Activated T-cell treated with anti-CD3 and anti-CD28 coated beads, Interleukin-2, amount 50 U/mL, for 4 hours (primary cell): Measurements from ENCODE around the gene PPP1R14B. TPM values are rescaled to one million over a fixed set of nuclear protein-coding genes. Genes with fewer than 3 reads are reported as not detected.

Experiments used
- ATAC-seq, 2 donors: fragments of 200-7000 bp; cut with Tn5 transposase; one replicate each; pipeline ENCODE4 v1.10.0; 2021
- DNase-seq: peaks from one replicate; pipeline ENCODE4 v3.0.0-alpha.2; 2020
- H3K27me3 Mint-ChIP-seq: one replicate; pipeline ENCODE4 v1.8.0; 2021; ENCODE audit warnings: low read depth, mixed read lengths
- H3K36me3 Mint-ChIP-seq: one replicate; pipeline ENCODE4 v1.8.0; 2022; ENCODE audit warnings: mixed read lengths; ENCODE audit not compliant: insufficient read depth
- H3K4me1 Mint-ChIP-seq: one replicate; pipeline ENCODE4 v1.8.0; 2021; ENCODE audit warnings: low read depth, mixed read lengths
- H3K4me3 Mint-ChIP-seq: one replicate; pipeline ENCODE4 v1.8.0; 2021; ENCODE audit warnings: mild to moderate bottlenecking, moderate library complexity, mixed read lengths
- H3K9me3 Mint-ChIP-seq: one replicate; pipeline ENCODE4 v1.8.0; 2021; ENCODE audit warnings: mixed read lengths
- total RNA-seq, 3 donors: library from RNA; stranded (reverse); gene quantifications; one replicate each; pipeline ENCODE4 v1.2.1, GENCODE V29; 2021

The PPP1R14B gene, protein sequence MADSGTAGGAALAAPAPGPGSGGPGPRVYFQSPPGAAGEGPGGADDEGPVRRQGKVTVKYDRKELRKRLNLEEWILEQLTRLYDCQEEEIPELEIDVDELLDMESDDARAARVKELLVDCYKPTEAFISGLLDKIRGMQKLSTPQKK
- 100 to 1,000 TPM; 417 to 505 (median 438) TPM for total RNA-seq

GRCh38 chr11:64246871-64247728, at the start of gene PPP1R14B:
PPP1R14B (minus strand) TSS chr11:64246943; CDS start chr11:64246673, 270 bp downstream.
- no peaks in the 10 kb centered on the region for H3K9me3 Mint-ChIP-seq
- H3K4me3 Mint-ChIP-seq: peak within 1 kb of the TSS; percentile 97
- H3K27me3 Mint-ChIP-seq: no peaks in the 10 kb centered on the region
- DNase-seq (peak; percentile 77), ATAC-seq (peak; percentile 69)
- peaks cover 33% of the 10 kb centered on the region for H3K4me1 Mint-ChIP-seq
- no peaks in the 10 kb centered on the region for H3K36me3 Mint-ChIP-seq

- Mint-ChIP-seq H3K36me3 (no peaks in the 10 kb centered on the region), H3K4me3 (no peak overlapping the region), H3K4me1 (peaks cover 20% of the 10 kb centered on the region), H3K27me3 (peaks cover 78% of the 10 kb centered on the region), H3K9me3 (no peaks in the 10 kb centered on the region)
- DNase-seq: no peak
- no peak for ATAC-seq
These were observed 49.5 kb upstream of the PPP1R14B start for GRCh38 chr11:64296236-64296635.

DNA sequence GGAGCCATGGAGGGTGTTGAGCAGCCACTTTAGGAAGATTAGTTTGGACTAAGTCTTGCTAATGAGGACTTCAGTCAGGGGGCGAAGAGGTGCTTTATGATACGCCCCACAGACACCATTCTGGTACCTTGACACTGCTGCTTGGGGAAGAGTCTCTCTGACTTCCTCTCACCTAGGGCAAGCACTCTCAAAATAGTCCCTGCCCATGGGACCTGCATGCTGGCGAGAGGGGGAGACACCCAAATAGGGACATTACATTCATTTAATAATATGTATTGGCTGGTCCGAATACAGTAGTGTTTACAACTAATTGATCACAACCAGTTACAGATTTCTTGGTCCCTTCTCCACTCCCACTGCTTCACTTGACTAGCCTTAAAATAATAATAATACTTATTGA, 49.0 kb upstream of the PPP1R14B start:
- Mint-ChIP-seq H3K4me1 (peaks cover 19% of the 10 kb centered on the region), H3K4me3 (no peak overlapping the region), H3K9me3 (no peaks in the 10 kb centered on the region), H3K27me3 (peaks cover 79% of the 10 kb centered on the region), H3K36me3 (no peaks in the 10 kb centered on the region)
- no peak for ATAC-seq
- no peak for DNase-seq

GRCh38 chr11:64294774-64295173, 48.0 kb upstream of the PPP1R14B start:
- no peaks in the 10 kb centered on the region for H3K36me3 Mint-ChIP-seq
- peaks cover 75% of the 10 kb centered on the region for H3K27me3 Mint-ChIP-seq
- H3K4me1 Mint-ChIP-seq: peaks cover 14% of the 10 kb centered on the region
- H3K9me3 Mint-ChIP-seq: no peaks in the 10 kb centered on the region
- no peak for DNase-seq
- no peak overlapping the region for H3K4me3 Mint-ChIP-seq
- no peak for ATAC-seq

DNA sequence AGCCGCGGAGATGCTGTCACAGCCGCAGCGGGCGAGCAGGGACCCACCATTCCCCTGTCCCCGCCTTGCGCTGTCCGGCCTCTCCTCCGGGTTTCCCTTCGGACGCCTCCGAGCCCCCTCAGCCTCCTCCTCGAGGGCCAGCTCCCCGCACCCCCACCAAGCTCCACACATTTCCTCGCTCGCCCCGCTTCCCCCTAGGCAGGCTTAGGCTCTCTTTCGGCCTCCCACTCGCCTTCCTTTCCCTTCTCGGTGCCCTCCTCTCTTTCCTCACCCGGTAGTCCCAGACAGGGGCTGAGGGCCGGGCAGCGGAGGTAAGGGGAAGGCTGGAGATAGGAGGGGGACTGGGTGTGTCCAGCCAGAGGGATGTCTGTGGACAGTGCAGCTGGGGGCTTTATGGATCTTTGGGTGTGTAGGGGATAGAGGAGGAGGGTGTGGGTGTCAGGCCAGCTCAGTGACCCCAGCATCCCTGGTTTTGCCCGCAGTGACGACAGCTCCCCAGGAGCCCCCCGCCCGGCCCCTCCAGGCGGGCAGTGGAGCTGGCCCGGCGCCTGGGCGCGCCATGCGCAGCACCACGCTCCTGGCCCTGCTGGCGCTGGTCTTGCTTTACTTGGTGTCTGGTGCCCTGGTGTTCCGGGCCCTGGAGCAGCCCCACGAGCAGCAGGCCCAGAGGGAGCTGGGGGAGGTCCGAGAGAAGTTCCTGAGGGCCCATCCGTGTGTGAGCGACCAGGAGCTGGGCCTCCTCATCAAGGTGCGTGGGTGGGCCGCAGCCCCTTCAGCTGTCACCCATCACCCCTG, 45.9 kb upstream of the PPP1R14B start:
- peak; percentile 8 to 29 for ATAC-seq
- peaks cover 58% of the 10 kb centered on the region for H3K27me3 Mint-ChIP-seq
- H3K9me3 Mint-ChIP-seq: no peaks in the 10 kb centered on the region
- peak overlapping the region; percentile 46 for H3K4me3 Mint-ChIP-seq
- DNase-seq: no peak
- H3K4me1 Mint-ChIP-seq: peaks cover 10% of the 10 kb centered on the region
- peaks cover 3% of the 10 kb centered on the region for H3K36me3 Mint-ChIP-seq

DNA sequence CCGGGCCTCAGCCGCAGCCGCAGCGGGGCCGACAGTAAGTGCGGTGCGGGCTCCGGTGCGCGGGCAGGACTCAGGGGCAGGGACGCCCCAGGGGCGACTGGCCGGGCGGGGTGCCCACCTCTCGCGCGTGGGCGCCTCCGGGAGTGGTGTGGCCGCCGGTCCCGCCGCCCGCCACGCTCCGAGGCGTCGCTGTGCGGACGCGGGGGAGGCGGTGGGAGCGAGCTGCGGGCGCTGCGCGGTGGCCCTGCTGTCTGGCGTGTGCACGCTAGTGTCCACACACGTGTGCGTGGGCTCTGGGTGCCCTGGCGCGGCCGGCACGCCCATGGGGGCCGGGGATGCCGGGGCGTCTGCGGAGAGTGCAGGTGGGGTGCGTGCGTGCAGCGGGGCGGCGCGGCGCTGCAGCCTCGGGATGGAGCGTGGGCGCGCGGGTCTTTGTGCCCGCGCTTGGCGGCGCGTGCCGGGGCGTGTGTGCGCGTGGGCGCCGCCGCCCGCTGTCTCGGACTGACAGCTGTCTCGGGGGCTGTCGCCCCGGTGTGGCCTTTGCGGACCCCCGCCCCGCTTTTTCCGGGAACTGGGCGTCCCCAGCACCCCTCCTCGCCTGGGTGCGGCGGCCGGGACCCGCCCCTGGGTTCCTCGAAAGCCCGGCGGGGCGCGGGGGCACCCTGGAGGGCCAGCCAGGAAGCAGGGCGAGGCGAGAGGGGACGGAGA, 45.2 kb upstream of the PPP1R14B start:
- ATAC-seq (peak; percentile 54 to 68), DNase-seq (no peak)
- H3K36me3 Mint-ChIP-seq: peaks cover 3% of the 10 kb centered on the region
- H3K27me3 Mint-ChIP-seq: peaks cover 50% of the 10 kb centered on the region
- peaks cover 6% of the 10 kb centered on the region for H3K4me1 Mint-ChIP-seq
- no peak overlapping the region for H3K4me3 Mint-ChIP-seq
- no peaks in the 10 kb centered on the region for H3K9me3 Mint-ChIP-seq

DNA sequence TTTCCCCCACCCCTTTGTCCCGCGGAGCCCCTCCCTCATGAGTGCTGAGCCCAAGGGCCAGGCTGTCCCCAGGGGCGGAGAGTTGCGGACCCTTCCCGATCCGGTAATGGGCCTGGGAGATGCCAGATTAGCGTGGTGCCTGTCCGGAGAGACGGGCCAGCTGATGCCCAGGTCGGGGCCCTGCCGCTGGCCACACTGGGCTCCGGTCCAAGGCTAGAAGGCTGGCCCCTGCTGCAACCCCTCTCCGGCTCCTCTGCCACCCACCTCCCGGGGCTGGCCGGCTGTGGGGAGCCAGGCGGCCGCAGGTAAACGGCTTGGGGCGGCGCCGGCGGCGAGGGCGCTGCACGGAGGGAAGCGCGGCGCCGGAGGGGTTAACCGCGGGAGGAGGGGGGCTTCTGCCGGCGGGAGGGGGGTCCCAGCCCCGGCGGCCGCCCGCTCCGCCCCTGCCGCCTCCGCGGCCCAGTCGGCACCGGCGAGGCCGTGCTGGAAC, 44.6 kb upstream of the PPP1R14B start, which contains the start of gene KCNK4:
KCNK4 (plus strand) TSS at position 41 of the 490 bp plus-strand sequence. CDS start 1,717 bp downstream, outside the sequence.
- no peak for DNase-seq
- Mint-ChIP-seq H3K9me3 (no peaks in the 10 kb centered on the region), H3K27me3 (peaks cover 44% of the 10 kb centered on the region), H3K4me1 (peaks cover 10% of the 10 kb centered on the region), H3K36me3 (peaks cover 3% of the 10 kb centered on the region), H3K4me3 (peak within 1 kb of the TSS; percentile 61)
- peak; percentile 12 to 13 for ATAC-seq

GRCh38 chr11:64290352-64291261, 43.9 kb upstream of the PPP1R14B start:
- Mint-ChIP-seq H3K4me1 (peaks cover 11% of the 10 kb centered on the region), H3K27me3 (peaks cover 38% of the 10 kb centered on the region), H3K9me3 (no peaks in the 10 kb centered on the region), H3K4me3 (peak overlapping the region; percentile 61), H3K36me3 (peaks cover 3% of the 10 kb centered on the region)
- no peak for ATAC-seq
- DNase-seq: no peak

DNA sequence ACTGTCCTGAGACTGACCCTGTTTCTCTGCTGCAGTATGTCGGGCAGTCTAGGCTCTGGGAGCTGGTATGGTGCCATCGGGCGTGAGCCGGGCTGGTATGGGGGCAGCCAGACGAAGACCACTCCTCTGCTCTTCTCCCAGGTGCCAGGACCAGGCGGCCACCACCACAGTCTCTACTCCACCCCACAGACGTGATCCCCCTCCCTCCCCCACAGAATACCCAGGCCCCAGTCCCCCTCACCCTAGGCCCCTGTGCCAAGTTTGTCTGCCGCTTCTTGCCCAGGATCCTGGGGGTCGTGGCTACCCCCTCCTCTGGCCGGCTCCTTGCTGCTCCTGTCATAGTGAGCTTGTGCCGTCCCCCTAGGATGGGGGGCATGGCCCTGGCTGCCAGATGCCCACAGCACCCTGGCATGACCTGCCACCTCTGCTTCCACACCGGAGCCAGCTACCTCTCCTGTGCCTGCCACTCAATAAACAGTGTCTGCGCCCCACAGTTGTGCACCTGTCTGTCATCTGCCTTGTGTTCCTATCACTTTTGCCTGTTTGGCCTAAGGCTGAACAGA, 42.3 kb upstream of the PPP1R14B start:
- DNase-seq (no peak), ATAC-seq (no peak)
- H3K4me1 Mint-ChIP-seq: peaks cover 11% of the 10 kb centered on the region
- H3K4me3 Mint-ChIP-seq: no peak overlapping the region
- peaks cover 3% of the 10 kb centered on the region for H3K36me3 Mint-ChIP-seq
- peaks cover 25% of the 10 kb centered on the region for H3K27me3 Mint-ChIP-seq
- H3K9me3 Mint-ChIP-seq: no peaks in the 10 kb centered on the region

GRCh38 chr11:64288353-64288750, 41.6 kb upstream of the PPP1R14B start:
- peaks cover 18% of the 10 kb centered on the region for H3K27me3 Mint-ChIP-seq
- no peaks in the 10 kb centered on the region for H3K9me3 Mint-ChIP-seq
- H3K4me3 Mint-ChIP-seq: no peak overlapping the region
- H3K4me1 Mint-ChIP-seq: peaks cover 12% of the 10 kb centered on the region
- H3K36me3 Mint-ChIP-seq: peaks cover 3% of the 10 kb centered on the region
- ATAC-seq (no peak), DNase-seq (no peak)

DNA sequence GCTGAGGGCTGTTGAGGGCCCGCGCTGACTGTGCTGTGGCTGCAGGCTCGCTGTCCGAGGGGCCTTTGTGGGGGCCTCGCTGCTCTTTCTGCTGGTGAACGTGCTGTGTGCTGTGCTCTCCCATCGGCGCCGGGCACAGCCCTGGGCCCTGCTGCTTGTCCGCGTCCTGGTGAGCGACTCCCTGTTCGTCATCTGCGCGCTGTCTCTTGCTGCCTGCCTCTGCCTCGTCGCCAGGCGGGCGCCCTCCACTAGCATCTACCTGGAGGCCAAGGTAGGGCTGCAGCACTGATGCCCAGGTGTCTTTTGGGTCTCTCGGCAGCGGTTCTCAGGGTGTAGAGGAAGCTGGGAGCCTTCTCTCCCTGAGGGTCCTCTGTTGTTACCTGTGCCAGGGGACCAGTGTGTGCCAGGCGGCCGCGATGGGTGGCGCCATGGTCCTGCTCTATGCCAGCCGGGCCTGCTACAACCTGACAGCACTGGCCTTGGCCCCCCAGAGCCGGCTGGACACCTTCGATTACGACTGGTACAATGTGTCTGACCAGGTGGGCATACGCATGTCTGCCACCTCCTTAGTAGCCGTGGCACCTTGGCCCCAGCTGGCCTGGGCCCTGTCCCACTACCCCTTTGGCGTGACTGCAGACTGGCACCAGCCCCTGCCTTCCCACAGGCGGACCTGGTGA, 41.1 kb upstream of the PPP1R14B start:
- H3K27me3 Mint-ChIP-seq: peaks cover 13% of the 10 kb centered on the region
- peak overlapping the region; percentile 13 for H3K4me3 Mint-ChIP-seq
- ATAC-seq: no peak

GRCh38 chr11:64286801-64287159, 40.0 kb upstream of the PPP1R14B start:
- Mint-ChIP-seq H3K27me3 (peaks cover 10% of the 10 kb centered on the region), H3K4me3 (peak overlapping the region; percentile 78), H3K9me3 (no peaks in the 10 kb centered on the region), H3K36me3 (peaks cover 3% of the 10 kb centered on the region), H3K4me1 (peaks cover 16% of the 10 kb centered on the region)
- ATAC-seq (no peak), DNase-seq (no peak)

More for the DNA sequence above, 41.1 kb upstream of the PPP1R14B start:
- DNase-seq: no peak
- H3K4me1 Mint-ChIP-seq: peaks cover 16% of the 10 kb centered on the region
- peaks cover 3% of the 10 kb centered on the region for H3K36me3 Mint-ChIP-seq
- no peaks in the 10 kb centered on the region for H3K9me3 Mint-ChIP-seq
